Activated CD8-positive, alpha-beta memory T cell treated with anti-CD3 and anti-CD28 coated beads, Interleukin-2, amount 50 U/mL, for 24 hours (primary cell): ENCODE results near the gene UNC45A.

Source experiments
- DNase-seq: peaks from one replicate; pipeline ENCODE4 v3.0.0-alpha.2; 2020; ENCODE audit errors: extremely low read depth

The UNC45A gene

DNA sequence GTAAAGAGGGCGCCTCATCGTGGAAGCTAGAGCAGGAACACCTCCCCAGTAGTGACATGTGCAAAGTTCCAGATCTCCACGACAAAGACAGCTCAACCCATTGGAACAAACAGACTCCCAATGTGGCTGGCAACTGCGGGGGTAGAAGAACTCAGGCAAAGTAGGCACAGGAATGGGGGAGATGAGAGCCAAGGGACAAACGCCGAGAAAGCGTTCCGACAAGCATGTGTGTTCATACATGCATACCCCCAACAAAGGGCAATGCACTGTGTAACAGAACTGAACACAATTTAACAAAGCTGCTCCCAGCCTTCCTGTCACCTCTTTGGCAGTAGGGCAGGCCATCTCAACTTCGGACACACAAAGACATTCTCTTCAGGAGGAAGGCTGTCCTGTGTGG is 31.2 kb downstream of the UNC45A start:
- no peak for DNase-seq

DNA sequence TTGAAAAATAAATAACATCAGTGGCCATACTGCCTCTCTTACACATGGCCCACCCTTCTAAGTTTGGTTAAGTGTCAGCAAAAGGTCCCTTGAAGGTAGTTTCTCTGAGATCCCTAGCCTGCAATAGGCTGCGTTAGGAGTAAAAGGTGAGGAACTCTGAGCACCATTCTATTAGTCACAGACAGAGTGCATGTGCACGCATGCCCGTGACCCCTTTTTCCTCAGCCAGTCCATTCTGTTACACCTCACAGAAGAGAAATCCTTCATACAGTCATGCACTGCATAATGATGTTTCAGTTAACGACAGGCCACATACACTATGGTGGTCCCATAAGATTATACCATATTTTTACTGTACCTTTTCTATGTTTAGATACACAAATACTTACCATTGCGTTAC is 32.1 kb downstream of the UNC45A start:
- no peak for DNase-seq

DNA sequence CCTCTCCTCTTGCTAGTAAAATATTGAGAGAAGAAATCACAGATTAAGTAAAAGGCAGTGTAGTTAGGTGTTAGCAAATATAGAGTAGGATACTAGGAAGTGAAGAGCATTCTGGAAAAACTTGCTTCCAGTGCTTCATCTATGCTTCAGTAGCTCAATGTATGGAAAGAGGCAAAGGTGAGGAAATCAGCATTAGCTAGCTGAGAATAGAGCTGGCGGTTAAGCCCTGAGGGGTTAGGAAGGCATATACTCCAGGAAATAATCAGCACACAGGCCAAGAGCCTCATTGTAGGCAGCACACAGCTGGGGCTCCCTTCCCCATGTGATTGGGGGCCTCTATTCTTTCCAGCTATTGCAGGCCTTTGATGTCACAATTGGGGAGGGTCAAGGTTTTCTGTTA is 33.3 kb downstream of the UNC45A start:
- no peak for DNase-seq

DNA sequence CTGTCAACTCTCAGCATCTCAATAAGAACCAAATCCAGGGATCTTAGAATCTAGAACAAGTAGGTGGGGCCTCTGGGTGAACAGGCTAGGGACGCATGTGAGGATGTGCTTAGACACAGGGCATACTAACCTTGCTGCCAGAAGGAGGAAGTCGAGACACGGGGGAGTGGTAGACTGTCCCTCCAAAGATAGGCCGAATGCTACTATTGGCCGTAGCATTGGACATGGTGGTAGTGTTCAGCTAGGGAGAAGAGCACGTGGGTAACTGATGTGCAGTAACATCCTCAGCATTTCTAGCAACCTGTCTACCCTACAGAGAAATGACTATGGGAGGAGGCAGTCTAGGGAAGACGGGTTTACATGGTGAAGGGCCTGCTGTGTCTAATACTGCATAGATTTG is 35.2 kb downstream of the UNC45A start:
- DNase-seq, result no peak

DNA sequence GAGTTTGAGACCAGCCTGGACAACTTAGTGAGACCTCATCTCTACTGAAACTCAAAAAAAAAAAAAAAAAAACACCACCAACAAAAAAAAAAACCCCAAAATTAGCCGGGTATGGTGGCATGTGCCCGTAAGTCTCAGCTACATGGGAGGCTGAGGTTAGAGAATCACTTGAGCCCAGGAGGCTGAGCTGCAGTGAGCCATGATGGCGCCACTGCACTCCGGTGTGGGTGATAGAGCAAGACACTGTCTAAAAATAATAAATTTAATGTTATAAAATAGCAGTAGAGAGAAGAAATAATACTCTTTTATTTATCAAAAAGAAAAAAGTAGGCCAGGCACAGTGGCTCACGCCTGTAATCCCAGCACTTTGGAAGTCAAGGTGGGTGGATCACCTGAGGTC is 37.0 kb downstream of the UNC45A start:
- no peak for DNase-seq

DNA sequence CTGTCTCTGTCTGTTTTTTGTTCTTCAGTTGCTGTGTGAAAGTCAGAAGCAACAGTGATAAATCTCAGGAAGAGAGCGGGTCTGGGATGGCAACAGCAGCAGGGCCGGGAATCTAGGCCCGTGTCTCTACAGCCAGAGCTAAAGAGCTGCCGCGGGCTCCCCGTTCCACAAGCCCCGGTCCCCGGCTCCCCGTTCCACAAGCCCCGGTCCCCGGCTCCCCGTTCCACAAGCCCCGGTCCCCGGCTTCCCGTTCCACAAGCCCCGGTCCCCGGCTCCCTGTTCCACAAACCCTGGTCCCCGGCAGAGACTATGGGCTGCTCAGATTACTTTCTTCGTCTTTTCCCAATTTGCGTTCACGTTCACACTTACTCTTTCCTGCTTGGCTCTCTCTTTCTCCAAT is 39.1 kb downstream of the UNC45A start:
- DNase-seq, result no peak

DNA sequence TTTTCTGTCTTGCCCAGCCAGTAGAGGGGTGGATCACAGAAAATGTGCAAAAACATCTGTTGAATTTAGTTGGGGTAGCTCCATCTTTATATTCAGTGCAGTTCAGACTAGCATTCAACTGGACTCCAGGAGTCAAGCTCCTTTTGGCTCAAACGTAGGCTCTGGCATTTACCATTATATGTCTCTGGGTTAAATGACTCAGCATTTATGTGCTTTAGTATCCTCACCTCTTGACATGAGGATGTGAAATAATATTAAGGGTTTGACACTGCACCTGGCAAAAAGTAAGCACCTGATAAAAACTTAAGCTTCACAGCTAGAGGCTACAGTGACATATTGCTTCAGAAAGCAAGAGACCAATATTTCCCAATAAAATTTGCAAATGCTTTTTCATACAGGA is 44.5 kb downstream of the UNC45A start:
- no peak for DNase-seq

DNA sequence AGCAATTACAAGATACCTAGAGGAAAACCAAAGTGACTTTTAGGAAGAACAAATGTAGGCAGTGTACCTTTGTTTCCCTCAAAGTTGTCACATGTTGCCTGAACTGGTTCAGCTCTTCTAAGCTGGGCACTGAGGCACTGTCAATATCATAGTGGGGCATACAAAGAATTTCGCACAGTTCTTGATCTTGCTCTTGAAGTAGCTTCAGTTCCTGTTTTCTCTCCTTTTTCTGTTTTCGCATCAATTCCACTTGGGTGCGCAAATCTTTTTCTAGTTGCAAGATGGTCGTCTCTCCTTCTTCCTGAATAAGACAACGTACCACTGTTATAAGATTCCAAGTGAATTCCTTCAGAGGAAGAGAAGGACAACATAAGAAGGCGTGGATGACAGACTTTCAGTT is 46.6 kb downstream of the UNC45A start:
- no peak for DNase-seq

DNA sequence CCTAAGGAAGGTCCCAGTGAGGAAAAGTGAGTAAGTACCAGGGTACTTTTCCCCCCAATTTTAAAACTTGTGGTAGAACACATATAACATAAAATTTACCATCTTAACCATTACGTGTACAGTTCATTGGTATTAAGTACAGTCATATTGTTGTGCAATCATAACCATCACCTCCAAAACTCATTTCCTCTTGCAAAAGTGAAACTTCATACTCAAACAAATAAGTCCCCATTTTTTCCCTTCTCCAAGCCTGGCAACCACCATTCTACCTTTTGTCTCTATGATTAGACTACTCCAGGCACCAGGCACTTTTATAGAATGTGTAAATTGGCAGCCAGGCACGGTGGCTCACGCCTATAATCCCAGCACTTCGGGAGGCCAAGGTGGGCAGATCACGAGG is 47.0 kb downstream of the UNC45A start:
- no peak for DNase-seq

DNA sequence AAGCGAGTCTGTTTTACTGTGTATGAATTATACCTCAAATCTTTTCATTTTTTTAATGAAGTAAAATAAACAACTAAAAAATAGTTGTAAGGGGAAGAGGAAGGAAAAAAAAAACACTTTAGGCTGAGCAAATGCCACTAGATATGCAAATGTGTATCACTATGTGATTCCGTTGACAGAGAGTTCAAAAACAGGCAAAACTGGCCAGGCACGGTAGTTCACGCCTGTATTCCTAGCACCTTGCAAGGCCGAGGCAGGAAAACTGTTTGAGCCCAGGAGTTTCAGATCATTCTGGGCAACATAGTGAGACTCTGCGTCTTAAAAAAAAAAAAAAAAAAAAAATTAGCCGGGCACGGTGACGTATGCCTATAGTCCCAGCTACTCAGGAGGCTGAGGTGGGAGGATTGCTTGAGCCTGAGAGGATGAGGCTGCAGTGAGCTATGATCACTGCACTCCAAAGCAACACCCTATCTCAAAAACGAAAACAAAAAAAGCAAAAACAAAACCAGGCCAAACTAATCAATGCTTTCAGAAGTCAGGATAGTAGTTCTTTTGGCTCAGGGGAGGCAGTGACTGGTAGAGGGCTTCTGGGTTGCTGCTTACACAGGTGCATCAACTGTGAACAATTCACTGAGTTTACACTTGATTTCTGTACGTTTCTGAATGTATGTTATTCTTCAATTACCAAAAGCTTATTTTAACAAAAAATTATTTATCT is 51.9 kb downstream of the UNC45A start:
- DNase-seq, result no peak

DNA sequence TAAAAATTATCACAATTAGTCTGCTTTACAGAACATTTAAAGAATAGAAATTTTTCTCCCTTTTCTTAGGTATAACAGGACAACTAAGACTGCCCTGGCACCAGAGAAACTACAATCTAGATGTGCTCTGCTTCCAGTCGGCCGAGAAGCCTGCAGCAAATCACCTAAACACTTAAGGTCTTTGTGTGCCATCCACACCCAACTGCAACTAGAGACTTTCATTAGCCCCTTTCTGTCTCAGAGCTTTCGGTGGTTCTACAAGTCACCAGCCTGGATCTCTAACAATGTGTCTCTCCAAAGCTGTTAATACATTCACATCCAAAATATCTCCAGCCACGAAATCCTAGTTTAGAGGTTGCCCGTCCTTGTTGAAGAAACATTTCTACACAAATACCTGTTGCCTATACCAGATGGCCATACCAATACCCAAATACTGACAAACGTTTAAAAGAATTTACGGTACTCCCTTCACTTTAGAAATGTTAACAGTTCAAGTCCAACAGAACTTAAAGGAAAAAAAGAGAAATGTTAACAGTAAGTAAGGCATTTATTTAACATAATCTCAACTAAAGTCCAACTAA is 52.6 kb downstream of the UNC45A start:
- no peak for DNase-seq

DNA sequence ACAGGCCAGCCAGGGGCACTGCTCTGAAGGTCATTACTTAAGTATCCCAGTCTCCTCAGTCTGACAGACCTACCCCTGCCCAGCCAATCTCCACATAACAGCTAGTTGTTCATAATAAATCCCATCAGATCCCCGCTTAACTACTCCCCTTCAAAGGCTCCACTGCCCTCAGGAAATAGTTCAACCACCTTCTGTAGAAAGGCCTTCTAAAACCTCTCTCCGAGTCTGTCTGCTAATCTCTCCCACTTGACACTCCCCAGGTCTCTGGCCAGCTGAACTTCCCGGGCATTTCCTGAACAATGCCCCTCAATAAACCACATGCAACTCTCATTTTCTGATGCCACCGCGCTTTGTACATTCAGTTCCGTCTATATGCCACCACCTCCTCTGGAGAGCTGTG is 53.2 kb downstream of the UNC45A start:
- DNase-seq, result no peak

DNA sequence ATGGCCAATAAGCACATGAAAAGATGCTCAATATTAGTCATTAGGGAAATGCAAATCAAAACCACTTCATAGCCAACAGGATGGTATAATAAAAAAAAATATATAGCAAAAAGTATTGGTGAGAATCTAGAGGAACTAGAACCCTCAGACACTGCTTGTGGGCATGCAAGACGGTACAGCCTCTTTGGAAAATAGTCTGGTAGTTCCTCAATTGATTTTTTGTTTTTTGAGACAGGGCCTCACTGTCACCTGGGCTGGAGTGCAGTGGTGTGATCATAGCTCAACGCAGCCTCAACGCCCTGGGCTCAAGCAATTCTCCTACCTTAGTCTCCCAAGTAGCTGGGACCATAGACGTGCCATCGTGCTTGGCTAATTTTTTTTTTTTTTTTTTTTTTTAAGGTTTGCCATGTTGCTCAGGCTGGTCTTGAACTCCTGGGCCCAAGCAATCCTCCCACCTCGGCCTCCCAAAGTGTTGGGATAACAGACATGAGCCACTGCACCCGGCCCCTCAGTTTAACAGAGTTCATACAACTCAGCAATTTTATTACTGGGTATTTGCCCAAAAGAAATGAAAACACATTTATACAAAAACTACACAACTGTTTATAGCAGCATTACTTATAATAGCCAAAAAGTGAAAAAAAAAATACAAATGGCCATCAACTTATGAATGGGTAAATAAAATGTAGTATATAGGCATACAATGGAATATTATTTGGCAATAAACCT is 54.1 kb downstream of the UNC45A start:
- DNase-seq, result no peak

DNA sequence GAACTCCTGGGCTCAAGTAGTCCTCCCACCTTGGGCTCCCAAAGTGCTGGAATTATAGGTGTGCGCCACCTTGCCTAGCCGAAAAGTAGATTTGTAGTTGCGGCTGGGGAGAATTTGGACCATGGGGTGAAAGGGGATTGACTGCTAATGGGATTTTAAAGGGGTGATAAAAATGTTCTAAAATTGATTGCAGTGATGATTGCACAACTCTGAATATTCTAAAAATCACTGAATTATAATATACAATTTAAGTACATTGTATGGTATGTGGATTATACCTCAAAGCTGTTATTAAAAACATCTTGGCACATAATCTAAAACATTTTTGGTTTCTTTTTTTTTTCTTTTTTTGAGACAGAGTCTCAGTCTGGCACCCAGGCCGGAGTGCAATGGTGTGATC is 55.4 kb downstream of the UNC45A start:
- no peak for DNase-seq

DNA sequence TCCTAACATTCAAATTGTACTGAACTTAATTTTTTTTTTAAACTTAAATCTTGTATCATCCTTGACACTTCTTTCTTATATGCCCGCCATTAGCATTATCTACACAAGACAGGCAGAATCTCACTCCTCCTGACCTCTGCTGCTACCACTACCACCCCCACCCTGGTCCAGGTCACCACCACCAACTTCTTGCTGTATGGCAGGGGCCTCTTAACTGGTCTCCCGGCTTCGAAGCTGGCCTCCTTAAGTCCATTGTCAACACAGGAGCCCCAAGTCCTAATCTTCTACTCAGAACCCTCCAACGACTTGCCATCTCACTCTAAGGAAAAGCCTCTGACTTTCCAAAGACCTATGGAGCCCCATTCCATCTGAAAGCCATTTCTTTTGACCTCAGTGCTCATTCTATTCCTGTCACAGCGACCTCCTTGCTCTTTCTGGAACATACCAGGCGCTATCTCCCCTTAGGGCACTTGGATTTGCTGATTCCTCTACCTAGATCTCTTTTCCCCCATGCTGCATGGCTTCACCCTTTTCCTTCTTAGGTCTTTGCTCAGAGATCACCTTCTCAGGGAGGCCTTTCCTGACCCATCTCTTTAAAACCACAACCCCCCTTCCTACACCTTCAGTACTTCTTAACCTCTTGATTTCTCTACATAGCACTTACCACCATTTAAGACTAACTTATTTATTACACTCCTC is 56.7 kb downstream of the UNC45A start:
- DNase-seq, result no peak

DNA sequence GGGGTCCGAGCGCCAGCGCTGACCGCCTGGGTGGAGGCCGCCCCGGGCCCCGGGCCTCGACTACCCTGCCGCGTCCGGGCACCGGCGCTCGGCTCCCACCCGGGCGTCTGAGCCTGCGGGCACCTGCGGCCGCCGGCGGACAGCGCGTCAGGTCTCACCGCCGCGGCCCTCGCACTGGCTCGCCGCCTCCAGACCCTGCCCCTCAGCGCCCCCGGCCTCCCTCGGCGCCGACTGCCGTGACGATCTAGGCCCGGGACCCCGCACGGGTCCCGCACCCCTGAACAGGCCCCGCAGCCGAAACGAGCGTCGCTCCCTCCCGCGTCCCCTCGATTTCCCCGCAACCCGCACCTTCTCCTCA is 59.0 kb downstream of the UNC45A start:
- DNase-seq, result no peak

DNA sequence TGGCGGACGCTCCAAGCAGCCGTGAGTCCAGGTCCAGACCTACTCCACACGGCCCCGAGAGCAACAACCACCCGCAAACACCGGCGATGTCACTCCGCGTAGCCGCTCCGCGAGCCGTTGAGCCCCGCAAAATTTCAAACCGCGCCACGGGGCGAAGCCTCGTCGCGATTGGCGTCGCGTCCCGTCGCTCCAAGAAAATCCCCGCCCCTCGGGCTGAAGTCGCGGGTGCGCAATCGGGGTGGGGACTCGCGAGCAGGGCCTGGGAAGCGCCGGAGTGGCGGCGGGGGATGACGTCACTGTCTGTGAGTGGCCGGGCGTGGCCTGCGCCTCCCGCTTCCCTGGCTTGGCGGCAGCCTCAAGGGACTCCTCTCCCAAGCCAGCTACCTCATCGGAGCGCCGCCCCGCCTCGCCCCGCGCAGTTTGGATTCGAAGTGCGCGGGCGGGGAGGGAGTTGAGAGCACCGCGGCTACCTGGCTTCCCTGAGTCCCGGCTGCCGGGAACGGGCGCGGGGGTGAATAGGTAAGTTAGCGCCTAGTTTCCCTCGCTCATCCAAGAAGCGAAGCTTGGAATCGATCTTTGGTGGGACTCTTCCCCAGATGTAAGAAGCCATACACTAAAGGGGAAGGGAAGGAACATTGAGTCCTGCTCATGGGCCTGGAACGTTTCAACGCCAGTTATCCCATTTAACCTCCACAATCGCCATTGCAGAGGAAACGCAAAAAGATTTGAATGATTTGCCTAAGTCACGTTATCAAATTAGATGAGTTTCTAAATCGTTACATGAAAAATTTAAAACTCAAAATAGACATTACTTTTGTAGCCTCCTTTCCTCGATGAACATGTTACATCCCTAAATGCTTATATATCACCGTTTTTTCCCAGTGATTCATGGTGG is 59.6 kb downstream of the UNC45A start, which contains the start of gene PRC1:
TSS of gene PRC1 (minus strand) at position 119 of the 895 bp plus-strand sequence. CDS start at position 1, 118 bp downstream.
- peak; percentile 93 for DNase-seq

DNA sequence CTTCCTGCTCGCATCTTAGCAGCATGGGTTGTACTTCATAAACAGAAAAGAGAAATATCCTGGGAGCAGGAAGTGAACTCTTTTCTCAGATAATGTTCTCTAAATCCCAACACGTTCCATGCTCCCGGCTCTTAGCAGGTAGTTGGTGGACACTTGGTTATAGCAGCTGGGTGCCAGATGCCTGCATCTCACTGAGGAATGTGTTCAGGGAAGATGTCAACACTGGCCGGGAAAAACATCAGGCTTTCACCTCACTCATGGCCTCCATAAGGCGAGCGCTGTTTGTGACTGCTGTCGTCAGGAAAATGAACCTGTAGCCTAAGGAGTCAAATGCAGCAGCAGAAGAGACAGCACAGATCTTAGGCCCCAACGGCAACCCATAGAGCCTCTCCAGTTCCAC is 63.7 kb downstream of the UNC45A start:
- DNase-seq, result no peak

DNA sequence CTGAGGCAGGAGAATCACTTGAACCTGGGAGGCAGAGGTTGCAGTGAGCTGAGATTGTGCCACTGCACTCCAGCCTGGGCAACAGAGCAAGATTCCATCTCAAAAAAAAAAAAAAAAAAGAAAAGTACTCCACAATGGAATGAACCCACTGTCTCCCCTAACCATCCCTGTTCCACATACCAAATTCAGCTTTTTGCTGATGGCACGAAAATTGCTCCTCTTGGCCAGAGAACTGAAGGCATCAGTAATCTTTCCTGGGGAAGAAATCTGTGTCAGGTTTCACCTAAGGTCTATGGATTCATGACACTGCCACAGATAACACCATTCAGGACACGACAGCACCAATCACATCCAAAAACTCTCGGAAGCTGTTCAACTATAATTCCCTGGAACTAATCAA is 66.1 kb downstream of the UNC45A start:
- no peak for DNase-seq
